HG03558 (cell line): ENCODE data around the gene EIF6.
"Not testable (repeated sequence)": the region's sequence is repeated elsewhere in the genome, so short reads cannot be mapped to it uniquely, and the experiment has no call there.

Experiments used
- ATAC-seq: cut with Tn5 transposase; IDR thresholded peaks from one replicate; pipeline ENCODE4 v1.9.1; 2021; ENCODE audit warnings: moderate number of reproducible peaks; ENCODE audit not compliant: unreplicated experiment; ENCODE audit errors: extremely low read depth

Gene EIF6

GRCh38 chr20:35284267-35284991, at the start of gene EIF6:
Gene EIF6, minus strand, starts transcription at chr20:35284772. Its CDS starts 285 bp downstream, at chr20:35284487.
- ATAC-seq = no peak

GRCh38 chr20:35333606-35334005, 49.0 kb upstream of the EIF6 start:
- ATAC-seq = no peak

GRCh38 chr20:35332540-35333200, 48.1 kb upstream of the EIF6 start:
- no peak for ATAC-seq

GRCh38 chr20:35329435-35330139, 45.0 kb upstream of the EIF6 start:
- ATAC-seq = no peak

GRCh38 chr20:35328689-35329088, 44.1 kb upstream of the EIF6 start:
- no peak for ATAC-seq

- ATAC-seq = no peak
These were observed 43.6 kb upstream of the EIF6 start for GRCh38 chr20:35328095-35328685.

GRCh38 chr20:35327074-35327976, 42.8 kb upstream of the EIF6 start:
- ATAC-seq = no peak

- ATAC-seq = no peak
These were observed 42.1 kb upstream of the EIF6 start for GRCh38 chr20:35326740-35327073.

- no peak for ATAC-seq
These were observed 41.6 kb upstream of the EIF6 start for GRCh38 chr20:35326021-35326739.

GRCh38 chr20:35325401-35325800, 40.8 kb upstream of the EIF6 start:
- ATAC-seq = no peak

GRCh38 chr20:35320396-35321126, 36.0 kb upstream of the EIF6 start:
- ATAC-seq = no peak

- no peak for ATAC-seq
These were observed 35.3 kb upstream of the EIF6 start for GRCh38 chr20:35319871-35320197.

- no peak for ATAC-seq
These were observed 34.8 kb upstream of the EIF6 start for GRCh38 chr20:35319192-35319870.

GRCh38 chr20:35318502-35319157, 34.1 kb upstream of the EIF6 start:
- no peak for ATAC-seq

GRCh38 chr20:35317416-35318210, 33.0 kb upstream of the EIF6 start:
- ATAC-seq = no peak

- ATAC-seq = no peak
These were observed 31.5 kb upstream of the EIF6 start for GRCh38 chr20:35316086-35316485.

- ATAC-seq = not testable (repeated sequence)
These were observed 31.1 kb upstream of the EIF6 start for GRCh38 chr20:35315632-35316020.
